Activated CD8-positive, alpha-beta memory T cell treated with anti-CD3 and anti-CD28 coated beads for 1 hour (primary cell): ENCODE results near the gene COPS9.

Experiments used
- DNase-seq, 2 donors: peaks; one replicate each; pipeline ENCODE4 v3.0.0-alpha.2; 2020; ENCODE audit warnings: low read depth in 1 of 2; ENCODE audit errors: extremely low read depth in 1 of 2

COPS9 gene

GRCh38 chr2:240136013-240136670 is at the start of gene COPS9:
COPS9 (minus strand) TSS chr2:240136305; CDS start chr2:240136284, 21 bp downstream.
- DNase-seq, result peak; percentile 58 to 80

GRCh38 chr2:240184656-240185055 is 48.6 kb upstream of the COPS9 start:
- DNase-seq, result no peak

- no peak for DNase-seq
Observed at GRCh38 chr2:240183875-240184590, 47.9 kb upstream of the COPS9 start.

- no peak for DNase-seq
Observed at GRCh38 chr2:240183006-240183874, 47.1 kb upstream of the COPS9 start.

- no peak for DNase-seq
Observed at GRCh38 chr2:240182476-240182875, 46.4 kb upstream of the COPS9 start.

- DNase-seq, result no peak
Observed at GRCh38 chr2:240182001-240182400, 45.9 kb upstream of the COPS9 start.

GRCh38 chr2:240179941-240180666 is 44.0 kb upstream of the COPS9 start:
- DNase-seq, result no peak

GRCh38 chr2:240179186-240179815 is 43.2 kb upstream of the COPS9 start:
- no peak for DNase-seq

GRCh38 chr2:240178564-240178963 is 42.5 kb upstream of the COPS9 start:
- DNase-seq, result no peak

GRCh38 chr2:240174496-240174895 is 38.4 kb upstream of the COPS9 start:
- no peak for DNase-seq

- DNase-seq, result no peak
Observed at GRCh38 chr2:240172071-240172895, 36.2 kb upstream of the COPS9 start.

GRCh38 chr2:240170883-240171282 is 34.8 kb upstream of the COPS9 start:
- DNase-seq, result no peak

GRCh38 chr2:240170354-240170735 is 34.2 kb upstream of the COPS9 start:
- DNase-seq, result no peak

- DNase-seq, result no peak
Observed at GRCh38 chr2:240169486-240170353, 33.6 kb upstream of the COPS9 start.

GRCh38 chr2:240168546-240169361 is 32.6 kb upstream of the COPS9 start:
- no peak for DNase-seq

GRCh38 chr2:240168041-240168440 is 31.9 kb upstream of the COPS9 start:
- no peak for DNase-seq

GRCh38 chr2:240167588-240167880 is 31.4 kb upstream of the COPS9 start:
- no peak for DNase-seq
